ENCODE results near the gene CCDC24.

GRCh38 chr1:43991476-43992231 lies at the start of gene CCDC24:
- TF ChIP-seq POLR2A (IDR thresholded peaks at IDR 0.05; ENCODE audit: low read depth, low read length) (peak; percentile 41), EZH2 (IDR thresholded peaks at IDR 0.05; ENCODE audit: borderline replicate concordance, low read depth, low read length, severe bottlenecking) (no peak)
- TF ChIP-seq, protein P1, sequence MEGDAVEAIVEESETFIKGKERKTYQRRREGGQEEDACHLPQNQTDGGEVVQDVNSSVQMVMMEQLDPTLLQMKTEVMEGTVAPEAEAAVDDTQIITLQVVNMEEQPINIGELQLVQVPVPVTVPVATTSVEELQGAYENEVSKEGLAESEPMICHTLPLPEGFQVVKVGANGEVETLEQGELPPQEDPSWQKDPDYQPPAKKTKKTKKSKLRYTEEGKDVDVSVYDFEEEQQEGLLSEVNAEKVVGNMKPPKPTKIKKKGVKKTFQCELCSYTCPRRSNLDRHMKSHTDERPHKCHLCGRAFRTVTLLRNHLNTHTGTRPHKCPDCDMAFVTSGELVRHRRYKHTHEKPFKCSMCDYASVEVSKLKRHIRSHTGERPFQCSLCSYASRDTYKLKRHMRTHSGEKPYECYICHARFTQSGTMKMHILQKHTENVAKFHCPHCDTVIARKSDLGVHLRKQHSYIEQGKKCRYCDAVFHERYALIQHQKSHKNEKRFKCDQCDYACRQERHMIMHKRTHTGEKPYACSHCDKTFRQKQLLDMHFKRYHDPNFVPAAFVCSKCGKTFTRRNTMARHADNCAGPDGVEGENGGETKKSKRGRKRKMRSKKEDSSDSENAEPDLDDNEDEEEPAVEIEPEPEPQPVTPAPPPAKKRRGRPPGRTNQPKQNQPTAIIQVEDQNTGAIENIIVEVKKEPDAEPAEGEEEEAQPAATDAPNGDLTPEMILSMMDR (IDR thresholded peaks at IDR 0.05; ENCODE audit: extremely low read depth in 1 of 2, insufficient read depth in 1 of 2, low read depth in 1 of 2, low read length in 2 of 2) = no peak

Measured in endothelial cell of umbilical vein (primary cell).